Activated CD4-positive, alpha-beta T cell treated with anti-CD3 and anti-CD28 coated beads for 24 hours (primary cell): Measurements from ENCODE around the gene CDKN1B.

ENCODE experiments used
- DNase-seq, 2 donors: peaks; one replicate each; pipeline ENCODE4 v3.0.0-alpha.2; 2020; ENCODE audit warnings: low read depth in 2 of 2

Gene CDKN1B

GRCh38 chr12:12759234-12759915, 42.2 kb downstream of the CDKN1B start:
- no peak for DNase-seq

- DNase-seq = no peak
Measured at GRCh38 chr12:12764824-12765223, 47.7 kb downstream of the CDKN1B start.

- no peak for DNase-seq
Measured at GRCh38 chr12:12770262-12770661, 53.1 kb downstream of the CDKN1B start.
